Adrenal gland (tissue), 5 donors: ENCODE measurements around the gene REL.

Source experiments
- CTCF ChIP-seq, 6 experiments: fragments of 450-650 bp in 4 of 6; fragments of 200-600 bp in 2 of 6; sonication (generic) in 1 of 6; IDR thresholded peaks; 1 replicate in 5 of 6; 2 replicates in 1 of 6; pipeline versions ENCODE4 v1.5.1 to v1.8.0; 2016 to 2021; ENCODE audit warnings: antibody characterized with exemption in 6 of 6, mild to moderate bottlenecking in 2 of 6, moderate library complexity in 1 of 6
- POLR2A ChIP-seq, 2 donors: fragments of 450-650 bp; IDR thresholded peaks; one replicate each; pipeline ENCODE4 v1.6.1; 2017; ENCODE audit warnings: antibody characterized with exemption in 2 of 2, mild to moderate bottlenecking in 2 of 2, moderate library complexity in 1 of 2
- donor health status: DM: no; HTN: no; CAD: no.

- TF ChIP-seq CTCF (IDR thresholded peaks at IDR 0.05) (no peak), POLR2A (IDR thresholded peaks at IDR 0.05) (no peak)
Observed at GRCh38 chr2:60958361-60958760, 77.0 kb downstream of the REL start.
